Kidney (tissue), 14 donors: ENCODE results near the gene COL23A1. TPM values are rescaled to one million over a fixed set of nuclear protein-coding genes. Genes with fewer than 3 reads are reported as not detected.

Source experiments
- DNase-seq, 5 donors: peaks; one replicate each; pipeline ENCODE4 v3.0.0-alpha.2; 2013 to 2020
- FAIRE-seq: peaks from 2 replicates; lab custom pipeline; 2012; peaks lifted over from hg19 to GRCh38; lab: Jason Lieb, UNC
- H3K27ac ChIP-seq, 2 donors: one replicate each; pipeline ENCODE4 v1.7.0; 2013; ENCODE audit warnings: low read depth in 2 of 2, low read length in 2 of 2, inconsistent platforms in 1 of 2
- H3K27me3 ChIP-seq: one replicate; pipeline ENCODE4 v1.7.1; 2013; ENCODE audit warnings: low read length, inconsistent platforms; ENCODE audit not compliant: control insufficient read depth, insufficient read depth
- H3K36me3 ChIP-seq, 3 donors: one replicate each; pipeline versions ENCODE4 v1.7.0 to v1.7.1; 2013; ENCODE audit warnings: low read length in 3 of 3, control low read depth in 1 of 3, inconsistent platforms in 1 of 3; ENCODE audit not compliant: insufficient read depth in 3 of 3, control insufficient read depth in 2 of 3
- H3K4me1 ChIP-seq, 3 donors: one replicate each; pipeline versions ENCODE4 v1.7.0 to v1.7.1; 2013; ENCODE audit warnings: low read length in 3 of 3, inconsistent platforms in 1 of 3, low read depth in 1 of 3; ENCODE audit not compliant: control insufficient read depth in 2 of 3, insufficient read depth in 2 of 3
- H3K4me3 ChIP-seq, 3 donors: one replicate each; pipeline versions ENCODE4 v1.7.0 to v1.8.1; 2013; ENCODE audit warnings: low read length in 3 of 3, control low read depth in 1 of 3, inconsistent platforms in 1 of 3
- H3K9ac ChIP-seq, 3 donors: one replicate each; pipeline versions ENCODE4 v1.7.0 to v1.7.1; 2013; ENCODE audit warnings: low read length in 3 of 3, control low read depth in 1 of 3, inconsistent platforms in 1 of 3
- H3K9me3 ChIP-seq, 3 donors: one replicate each; pipeline versions ENCODE4 v1.7.0 to v1.7.1; 2013; ENCODE audit warnings: low read length in 3 of 3, control low read depth in 1 of 3, inconsistent platforms in 1 of 3; ENCODE audit not compliant: control insufficient read depth in 2 of 3, insufficient read depth in 1 of 3
- intact Hi-C: fragments of 100-400 bp; cut with DNase I; formaldehyde crosslinking; loops from one replicate; pipeline ENCODE4 v1.11.1; 2022
- polyA plus RNA-seq: library from polyadenylated mRNA; stranded (reverse); fragments of 350-450 nt; fragmentation: Illumina TruSeq; extraction: RNeasy Lipid Tissue Mini Kit (QIAGEN cat#74804); gene quantifications from one replicate; pipeline ENCODE4 v1.2.3, GENCODE V29; 2014; ENCODE audit warnings: low read depth, low replicate concordance; ENCODE audit not compliant: insufficient read depth
- total RNA-seq: library from RNA; stranded (reverse); fragmentation: NEBNext Ultra II Directional; extraction: Animal tissue kit (Norgen Biotek cat#: 25700); gene quantifications from one replicate; pipeline ENCODE4 v1.2.1, GENCODE V29; 2021
- TF ChIP-seq, protein P1 (sequence below): IDR thresholded peaks from 3 replicates; pipeline ENCODE4 v1.5.1; 2012; ENCODE audit warnings: mild to moderate bottlenecking, moderate library complexity, borderline replicate concordance; ENCODE audit not compliant: insufficient read depth; ENCODE audit errors: extremely low read depth
- donor health status: control.
- donor health status: control.
- donor health status: control.
- donor health status: control.
- donor health status: control.
- donor health status: DM: yes; HTN: yes; CAD: no.
- donor health status: Normal renal cell carcinoma (clear cell type).

Gene COL23A1
- total and polyA plus RNA-seq, 2 donors from 2014 or later: 4.1 to 8.7 TPM

DNA sequence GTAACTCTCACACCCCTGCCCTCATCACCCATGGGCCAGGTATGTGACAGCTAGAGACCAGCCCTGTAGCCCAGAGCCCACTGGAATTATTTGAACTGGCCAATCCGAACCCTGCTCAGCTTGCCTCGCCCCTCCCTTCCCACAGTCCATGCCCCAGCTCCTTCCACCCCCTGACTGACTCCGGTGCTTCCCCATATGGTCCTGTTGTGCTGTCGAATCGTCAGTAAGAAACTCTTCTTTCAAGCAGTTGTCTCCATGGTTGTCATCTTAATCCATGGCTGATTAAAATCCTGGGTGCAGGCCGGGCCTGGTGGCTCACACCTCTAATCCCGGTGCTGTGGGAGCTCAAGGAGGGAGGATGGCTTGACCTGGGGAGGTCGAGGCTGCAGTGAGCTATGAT, 118.5 kb downstream of the COL23A1 start:
- H3K9me3 ChIP-seq: peaks cover 0 to 8% (median 0%) of the 10 kb centered on the region in 3 donors
- TF ChIP-seq, protein P1, sequence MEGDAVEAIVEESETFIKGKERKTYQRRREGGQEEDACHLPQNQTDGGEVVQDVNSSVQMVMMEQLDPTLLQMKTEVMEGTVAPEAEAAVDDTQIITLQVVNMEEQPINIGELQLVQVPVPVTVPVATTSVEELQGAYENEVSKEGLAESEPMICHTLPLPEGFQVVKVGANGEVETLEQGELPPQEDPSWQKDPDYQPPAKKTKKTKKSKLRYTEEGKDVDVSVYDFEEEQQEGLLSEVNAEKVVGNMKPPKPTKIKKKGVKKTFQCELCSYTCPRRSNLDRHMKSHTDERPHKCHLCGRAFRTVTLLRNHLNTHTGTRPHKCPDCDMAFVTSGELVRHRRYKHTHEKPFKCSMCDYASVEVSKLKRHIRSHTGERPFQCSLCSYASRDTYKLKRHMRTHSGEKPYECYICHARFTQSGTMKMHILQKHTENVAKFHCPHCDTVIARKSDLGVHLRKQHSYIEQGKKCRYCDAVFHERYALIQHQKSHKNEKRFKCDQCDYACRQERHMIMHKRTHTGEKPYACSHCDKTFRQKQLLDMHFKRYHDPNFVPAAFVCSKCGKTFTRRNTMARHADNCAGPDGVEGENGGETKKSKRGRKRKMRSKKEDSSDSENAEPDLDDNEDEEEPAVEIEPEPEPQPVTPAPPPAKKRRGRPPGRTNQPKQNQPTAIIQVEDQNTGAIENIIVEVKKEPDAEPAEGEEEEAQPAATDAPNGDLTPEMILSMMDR: no peak
- H3K9ac ChIP-seq: no peak overlapping the region
- intact Hi-C loops: no loop called here
- H3K27ac ChIP-seq: no peak overlapping the region
- peak in 1 of 5 donors; percentile 12 for DNase-seq
- H3K36me3 ChIP-seq: no peaks in the 10 kb centered on the region
- H3K27me3 ChIP-seq: no peaks in the 10 kb centered on the region
- FAIRE-seq: no peak
- H3K4me1 ChIP-seq: peaks cover 0 to 8% (median 0%) of the 10 kb centered on the region in 3 donors
- H3K4me3 ChIP-seq: no peak overlapping the region

DNA sequence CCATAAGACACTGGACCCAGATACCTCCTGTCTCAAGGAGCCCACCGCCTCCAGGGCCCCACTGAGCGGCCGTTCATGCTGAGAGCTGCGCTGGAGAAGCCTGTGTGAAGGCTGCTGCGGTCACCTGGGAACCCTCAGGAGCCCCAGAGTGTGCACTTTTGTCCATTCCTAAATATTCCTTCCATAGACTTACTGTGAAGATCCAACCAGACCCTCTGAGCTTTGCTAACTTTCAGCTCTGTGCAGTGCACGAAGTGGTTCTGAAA, 119.5 kb downstream of the COL23A1 start:
- no peak overlapping the region for H3K27ac ChIP-seq
- FAIRE-seq (no peak), DNase-seq (peak in 1 of 5 donors; percentile 25)
- peaks cover 0 to 5% (median 0%) of the 10 kb centered on the region in 3 donors for H3K9me3 ChIP-seq
- no peaks in the 10 kb centered on the region for H3K36me3 ChIP-seq
- TF ChIP-seq, protein P1: no peak
- no peak overlapping the region for H3K4me3 ChIP-seq
- intact Hi-C loops: no loop called here
- H3K9ac ChIP-seq: no peak overlapping the region
- H3K4me1 ChIP-seq: peaks cover 0 to 8% (median 0%) of the 10 kb centered on the region in 3 donors
- H3K27me3 ChIP-seq: no peaks in the 10 kb centered on the region

DNA sequence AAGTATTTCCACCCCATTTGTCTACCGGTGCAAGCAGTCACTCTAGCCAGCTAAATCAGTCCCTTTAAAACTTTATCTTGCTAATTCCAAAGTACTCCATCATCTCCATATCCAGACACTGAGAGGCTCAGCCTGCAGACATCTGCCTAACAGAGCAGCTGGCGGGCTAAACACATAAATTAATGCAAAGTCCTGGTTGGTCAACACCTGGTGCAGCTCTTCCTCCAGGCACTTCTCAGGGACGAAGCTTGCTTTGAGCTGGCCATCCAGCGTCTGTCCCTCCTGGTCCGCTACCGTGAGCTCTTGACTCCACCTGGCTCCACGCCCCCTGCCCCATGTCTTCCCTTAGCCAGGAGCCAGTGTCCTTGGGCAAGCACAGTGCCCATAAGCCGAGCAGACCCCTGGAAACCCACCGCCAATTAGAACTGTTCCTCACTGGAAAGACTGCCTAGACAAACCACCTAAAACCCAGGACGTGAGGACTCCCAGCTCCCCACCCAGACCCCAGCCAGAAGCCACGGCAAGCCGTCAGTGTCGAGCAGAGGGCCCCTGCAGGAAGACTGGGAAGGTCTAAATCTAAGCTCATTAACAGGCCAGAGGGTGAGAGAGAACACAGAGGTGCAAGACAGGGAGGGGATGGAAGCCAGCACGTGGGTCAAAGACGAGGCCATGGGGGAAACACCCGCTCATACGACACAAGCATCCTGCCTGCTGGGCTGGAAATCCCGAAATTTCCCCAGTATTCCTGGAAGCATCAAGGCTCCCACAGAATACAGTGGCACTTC, 120.0 kb downstream of the COL23A1 start:
- Histone ChIP-seq H3K36me3 (no peaks in the 10 kb centered on the region), H3K27me3 (no peaks in the 10 kb centered on the region), H3K4me3 (no peak overlapping the region), H3K9ac (no peak overlapping the region), H3K27ac (no peak overlapping the region), H3K9me3 (no peaks in the 10 kb centered on the region), H3K4me1 (peaks cover 0 to 8% (median 0%) of the 10 kb centered on the region in 3 donors)
- FAIRE-seq (no peak), DNase-seq (peak in 2 of 5 donors; percentile 20 to 41)
- TF ChIP-seq, protein P1: no peak
- intact Hi-C loops: no loop called here
